ENCODE data around the gene UNC45A.

DNA sequence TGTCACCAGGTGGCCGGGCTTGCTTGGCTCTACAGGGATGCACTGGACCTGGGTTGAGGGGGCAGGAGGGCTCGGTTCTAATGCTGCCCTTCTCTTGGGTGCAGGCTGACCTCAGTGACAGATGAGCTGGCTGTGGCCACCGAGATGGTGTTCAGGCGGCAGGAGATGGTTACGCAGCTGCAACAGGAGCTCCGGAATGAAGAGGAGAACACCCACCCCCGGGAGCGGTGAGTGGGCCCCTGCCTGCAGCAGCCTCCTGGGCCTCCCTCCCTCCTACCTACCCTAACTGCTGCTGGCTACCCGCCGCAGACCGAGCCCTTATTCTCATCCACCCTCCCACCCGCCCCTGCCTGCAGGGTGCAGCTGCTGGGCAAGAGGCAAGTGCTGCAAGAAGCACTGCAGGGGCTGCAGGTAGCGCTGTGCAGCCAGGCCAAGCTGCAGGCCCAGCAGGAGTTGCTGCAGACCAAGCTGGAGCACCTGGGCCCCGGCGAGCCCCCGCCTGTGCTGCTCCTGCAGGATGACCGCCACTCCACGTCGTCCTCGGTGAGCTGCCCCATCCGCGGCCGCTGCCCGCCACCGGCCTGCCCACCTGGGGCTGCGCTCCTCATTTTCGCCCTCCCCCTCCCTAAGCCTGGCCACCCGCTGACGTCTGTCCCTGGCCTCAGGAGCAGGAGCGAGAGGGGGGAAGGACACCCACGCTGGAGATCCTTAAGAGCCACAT lies 45.2 kb upstream of the UNC45A start:
- TF ChIP-seq, protein P1, sequence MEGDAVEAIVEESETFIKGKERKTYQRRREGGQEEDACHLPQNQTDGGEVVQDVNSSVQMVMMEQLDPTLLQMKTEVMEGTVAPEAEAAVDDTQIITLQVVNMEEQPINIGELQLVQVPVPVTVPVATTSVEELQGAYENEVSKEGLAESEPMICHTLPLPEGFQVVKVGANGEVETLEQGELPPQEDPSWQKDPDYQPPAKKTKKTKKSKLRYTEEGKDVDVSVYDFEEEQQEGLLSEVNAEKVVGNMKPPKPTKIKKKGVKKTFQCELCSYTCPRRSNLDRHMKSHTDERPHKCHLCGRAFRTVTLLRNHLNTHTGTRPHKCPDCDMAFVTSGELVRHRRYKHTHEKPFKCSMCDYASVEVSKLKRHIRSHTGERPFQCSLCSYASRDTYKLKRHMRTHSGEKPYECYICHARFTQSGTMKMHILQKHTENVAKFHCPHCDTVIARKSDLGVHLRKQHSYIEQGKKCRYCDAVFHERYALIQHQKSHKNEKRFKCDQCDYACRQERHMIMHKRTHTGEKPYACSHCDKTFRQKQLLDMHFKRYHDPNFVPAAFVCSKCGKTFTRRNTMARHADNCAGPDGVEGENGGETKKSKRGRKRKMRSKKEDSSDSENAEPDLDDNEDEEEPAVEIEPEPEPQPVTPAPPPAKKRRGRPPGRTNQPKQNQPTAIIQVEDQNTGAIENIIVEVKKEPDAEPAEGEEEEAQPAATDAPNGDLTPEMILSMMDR (IDR thresholded peaks at IDR 0.05), result no peak
- TF ChIP-seq POLR2A (IDR thresholded peaks at IDR 0.05), result no peak

Data from thyroid gland (tissue), 4 donors.